ENCODE results near the gene PICK1.
A peak's percentile ranks its signal among the peaks of the same experiment; 100 is the strongest.

PICK1 gene

DNA sequence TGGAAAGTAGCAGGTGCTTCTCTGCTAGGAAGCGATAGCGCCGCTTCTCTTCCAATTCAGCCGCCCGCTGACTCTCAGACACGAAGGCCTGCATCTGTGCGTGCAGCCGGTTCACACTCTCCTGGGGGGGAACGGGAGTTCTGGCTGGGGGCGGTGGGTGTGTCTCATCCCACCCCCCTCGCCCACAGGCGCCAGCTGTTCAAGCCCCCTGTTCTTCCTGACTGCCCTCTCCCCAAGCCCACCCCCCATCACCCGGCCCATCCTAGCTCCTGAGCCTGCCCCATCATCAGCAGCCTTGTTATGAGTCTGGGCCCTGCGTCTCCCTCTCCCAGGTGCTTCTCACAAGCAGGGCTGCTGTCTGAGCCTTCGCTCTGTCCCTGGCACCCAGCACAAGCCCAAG lies 39.9 kb downstream of the PICK1 start:
- no peak for DNase-seq (ENCODE audit: low read depth, low spot score)
- TF ChIP-seq, protein P1, sequence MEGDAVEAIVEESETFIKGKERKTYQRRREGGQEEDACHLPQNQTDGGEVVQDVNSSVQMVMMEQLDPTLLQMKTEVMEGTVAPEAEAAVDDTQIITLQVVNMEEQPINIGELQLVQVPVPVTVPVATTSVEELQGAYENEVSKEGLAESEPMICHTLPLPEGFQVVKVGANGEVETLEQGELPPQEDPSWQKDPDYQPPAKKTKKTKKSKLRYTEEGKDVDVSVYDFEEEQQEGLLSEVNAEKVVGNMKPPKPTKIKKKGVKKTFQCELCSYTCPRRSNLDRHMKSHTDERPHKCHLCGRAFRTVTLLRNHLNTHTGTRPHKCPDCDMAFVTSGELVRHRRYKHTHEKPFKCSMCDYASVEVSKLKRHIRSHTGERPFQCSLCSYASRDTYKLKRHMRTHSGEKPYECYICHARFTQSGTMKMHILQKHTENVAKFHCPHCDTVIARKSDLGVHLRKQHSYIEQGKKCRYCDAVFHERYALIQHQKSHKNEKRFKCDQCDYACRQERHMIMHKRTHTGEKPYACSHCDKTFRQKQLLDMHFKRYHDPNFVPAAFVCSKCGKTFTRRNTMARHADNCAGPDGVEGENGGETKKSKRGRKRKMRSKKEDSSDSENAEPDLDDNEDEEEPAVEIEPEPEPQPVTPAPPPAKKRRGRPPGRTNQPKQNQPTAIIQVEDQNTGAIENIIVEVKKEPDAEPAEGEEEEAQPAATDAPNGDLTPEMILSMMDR (IDR thresholded peaks at IDR 0.05; ENCODE audit: insufficient read depth, low read length, missing control alignments): no peak
- ChIA-PET POLR2A (no interaction called here), CTCF (interaction anchor here (0.8 to 7.8 kb wide), 6 partner anchors 10 to 79 kb away, joined by 3 to 87 read pairs (median 4); partner anchors contain the start of gene BAIAP2L2)
- H3K4me3 ChIP-seq (ENCODE audit: low read depth, low read length): no peak overlapping the region

DNA sequence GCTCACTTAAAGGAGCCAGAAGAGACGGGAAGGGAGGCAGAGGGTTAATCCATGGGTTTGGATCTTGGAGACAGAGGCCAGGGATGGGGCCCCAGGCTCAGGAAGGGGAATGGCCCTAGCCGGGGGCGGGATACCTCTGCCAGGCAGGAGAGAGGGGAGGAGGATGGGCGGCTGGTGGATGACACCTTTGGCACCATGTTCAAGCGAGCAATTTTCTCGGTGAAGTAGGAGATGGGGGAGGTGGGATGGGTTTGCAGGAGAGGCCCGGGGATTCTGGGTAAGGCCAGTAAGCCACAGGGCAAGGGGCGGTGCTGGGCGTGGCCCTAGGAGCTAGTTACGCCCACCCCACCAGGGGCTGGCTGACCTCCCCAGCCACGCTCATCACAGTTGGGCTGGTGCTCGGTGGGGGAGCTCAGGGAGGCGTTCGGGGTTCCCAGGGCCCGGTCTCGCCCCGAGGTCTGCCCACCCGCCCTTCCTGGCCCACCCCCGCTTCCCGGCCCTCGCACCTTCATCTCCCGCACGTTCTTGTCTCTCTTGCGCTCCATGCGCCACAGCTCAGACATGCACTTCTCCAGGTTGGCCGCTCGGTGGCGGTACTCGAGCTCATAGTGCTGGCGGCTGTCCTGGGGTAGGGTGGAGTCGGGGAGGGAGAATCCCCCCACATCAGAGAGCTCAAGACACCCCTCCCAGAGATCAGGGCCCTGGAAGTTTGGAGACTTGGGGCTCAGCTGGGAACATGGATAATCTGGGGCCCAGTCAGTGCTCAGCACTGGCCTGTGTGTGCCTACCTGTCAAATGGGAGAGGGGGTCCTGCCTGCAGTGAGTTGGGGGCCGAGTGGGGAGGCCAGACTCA lies 40.6 kb downstream of the PICK1 start:
- TF ChIP-seq, protein P1 (IDR thresholded peaks at IDR 0.05; ENCODE audit: insufficient read depth, low read length, missing control alignments): peak; percentile 63
- POLR2A ChIA-PET: interaction anchor here (1.1 kb wide), 1 partner anchor 104 kb away, joined by 3 read pairs; the partner anchor contains the start of gene MAFF
- H3K4me3 ChIP-seq (ENCODE audit: low read depth, low read length): no peak overlapping the region
- CTCF ChIA-PET: interaction anchor here (0.7 to 7.8 kb wide), 10 partner anchors 9 to 256 kb away, joined by 3 to 87 read pairs (median 4); partner anchors contain the start of gene BAIAP2L2
- no peak for DNase-seq (ENCODE audit: low read depth, low spot score)

DNA sequence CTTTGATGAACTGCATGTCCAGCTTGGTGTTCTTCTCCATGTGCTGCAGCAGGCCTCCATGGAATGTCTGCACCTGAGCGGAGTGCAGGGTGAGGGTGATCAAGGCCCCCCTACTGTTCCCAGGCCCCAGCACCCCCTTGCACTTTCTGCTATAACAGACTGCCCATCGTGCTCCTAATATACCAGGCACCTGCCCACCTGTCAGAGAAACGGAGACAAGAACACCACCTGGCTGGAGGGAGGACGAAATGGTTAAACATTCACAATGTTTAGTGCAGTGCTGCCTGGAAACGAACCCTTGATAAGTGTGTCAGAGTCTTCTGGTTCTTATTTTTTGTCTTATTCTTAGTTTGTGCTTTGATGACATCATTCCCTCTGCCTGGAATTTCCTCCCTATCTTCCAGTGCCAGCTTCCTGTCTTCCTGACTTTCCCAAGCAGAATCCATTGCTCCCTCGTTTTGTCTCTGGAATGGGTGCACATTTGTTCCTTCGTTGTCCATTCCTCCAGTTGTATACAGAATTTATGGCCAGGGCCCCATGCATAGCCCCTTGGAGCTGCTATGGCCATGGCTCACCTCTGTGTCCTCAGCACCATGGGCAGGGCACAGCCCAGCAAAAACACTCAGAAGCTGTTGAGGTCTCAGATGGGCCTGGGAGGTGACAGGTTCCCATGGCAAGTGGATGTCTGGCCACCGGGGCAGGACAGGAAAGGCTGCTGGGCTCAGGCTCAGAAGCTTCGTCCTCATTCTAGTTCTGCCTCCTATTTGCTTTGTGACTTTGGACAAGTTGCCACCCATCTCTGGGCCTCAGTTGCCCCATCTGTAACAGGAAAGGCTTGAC lies 41.4 kb downstream of the PICK1 start:
- ChIA-PET CTCF (interaction anchor here (1.1 to 7.8 kb wide), 10 partner anchors 8 to 255 kb away, joined by 3 to 87 read pairs (median 4); partner anchors contain the start of gene BAIAP2L2), POLR2A (interaction anchor here (1.1 kb wide), 1 partner anchor 103 kb away, joined by 3 read pairs; the partner anchor contains the start of gene MAFF)
- TF ChIP-seq, protein P1 (IDR thresholded peaks at IDR 0.05; ENCODE audit: insufficient read depth, low read length, missing control alignments): no peak
- no peak overlapping the region for H3K4me3 ChIP-seq (ENCODE audit: low read depth, low read length)
- no peak for DNase-seq (ENCODE audit: low read depth, low spot score)

DNA sequence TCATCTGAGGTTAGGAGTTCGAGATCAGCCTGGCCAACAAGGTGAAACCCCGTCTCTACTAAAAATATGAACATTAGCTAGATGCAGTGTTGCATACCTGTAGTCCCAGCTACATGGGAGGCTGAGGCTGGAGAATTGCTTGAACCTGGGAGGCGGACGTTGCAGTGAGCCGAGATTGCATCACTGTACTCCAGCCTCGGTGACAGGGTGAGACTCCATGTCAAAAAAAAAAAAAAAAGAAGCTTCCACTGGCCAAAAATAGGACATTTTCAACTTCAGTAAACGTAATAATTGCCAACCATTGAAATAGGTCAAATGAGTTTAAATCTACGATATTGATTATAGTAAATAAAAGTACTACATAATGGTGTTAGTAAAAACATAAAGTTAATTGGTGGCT lies 46.4 kb downstream of the PICK1 start:
- TF ChIP-seq, protein P1 (IDR thresholded peaks at IDR 0.05; ENCODE audit: insufficient read depth, low read length, missing control alignments): no peak
- ChIA-PET CTCF (interaction anchor here (0.7 to 7.8 kb wide), 3 partner anchors 10 to 30 kb away, joined by 3 to 87 read pairs (median 4); partner anchors contain the start of gene BAIAP2L2), POLR2A (no interaction called here)
- H3K4me3 ChIP-seq (ENCODE audit: low read depth, low read length): no peak overlapping the region
- DNase-seq (ENCODE audit: low read depth, low spot score): no peak

DNA sequence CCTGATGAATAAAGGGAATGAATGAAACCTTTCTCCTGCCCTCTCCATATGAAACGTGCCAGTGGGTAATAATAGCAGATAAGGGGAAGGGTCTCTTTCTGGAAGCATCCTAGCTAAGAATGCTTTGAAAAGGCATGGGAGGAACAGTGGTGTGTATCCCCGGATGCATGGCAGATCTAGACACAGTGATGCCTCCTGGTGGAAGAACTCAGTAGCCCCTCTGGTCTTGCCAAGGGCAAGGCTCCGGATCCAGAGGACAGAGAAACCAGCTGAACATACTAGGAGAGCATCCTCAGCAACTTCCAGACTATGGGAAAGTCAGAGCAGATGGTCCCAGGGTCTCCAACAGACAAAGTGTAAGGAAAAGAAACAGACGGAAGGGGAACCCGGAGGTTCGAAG lies 46.9 kb downstream of the PICK1 start:
- no peak overlapping the region for H3K4me3 ChIP-seq (ENCODE audit: low read depth, low read length)
- CTCF ChIA-PET: interaction anchor here (0.6 to 7.8 kb wide), 5 partner anchors 9 to 52 kb away, joined by 3 to 87 read pairs (median 4); partner anchors contain the start of gene BAIAP2L2
- no peak for DNase-seq (ENCODE audit: low read depth, low spot score)
- POLR2A ChIA-PET: no interaction called here
- TF ChIP-seq, protein P1 (IDR thresholded peaks at IDR 0.05; ENCODE audit: insufficient read depth, low read length, missing control alignments): peak; percentile 35
